ENCODE measurements around the gene SRSF2.
A peak's percentile ranks its signal among the peaks of the same experiment; 100 is the strongest.
"Not testable (repeated sequence)": the region's sequence is repeated elsewhere in the genome, so short reads cannot be mapped to it uniquely, and the experiment has no call there.

The SRSF2 gene, protein sequence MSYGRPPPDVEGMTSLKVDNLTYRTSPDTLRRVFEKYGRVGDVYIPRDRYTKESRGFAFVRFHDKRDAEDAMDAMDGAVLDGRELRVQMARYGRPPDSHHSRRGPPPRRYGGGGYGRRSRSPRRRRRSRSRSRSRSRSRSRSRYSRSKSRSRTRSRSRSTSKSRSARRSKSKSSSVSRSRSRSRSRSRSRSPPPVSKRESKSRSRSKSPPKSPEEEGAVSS
- 622 reads per million, percentile 98 among the genes with 10 or more reads in this experiment for total RNA-seq

- DNase-seq = peak; percentile 97
Measured at GRCh38 chr17:76737082-76737675, at the start of gene SRSF2. SRSF2 (minus strand) TSS chr17:76737331; CDS start chr17:76737160, 171 bp downstream.

GRCh38 chr17:76784926-76785325 lies 47.8 kb upstream of the SRSF2 start:
- DNase-seq = no peak

- no peak for DNase-seq
Measured at GRCh38 chr17:76783146-76783545, 46.0 kb upstream of the SRSF2 start.

DNA sequence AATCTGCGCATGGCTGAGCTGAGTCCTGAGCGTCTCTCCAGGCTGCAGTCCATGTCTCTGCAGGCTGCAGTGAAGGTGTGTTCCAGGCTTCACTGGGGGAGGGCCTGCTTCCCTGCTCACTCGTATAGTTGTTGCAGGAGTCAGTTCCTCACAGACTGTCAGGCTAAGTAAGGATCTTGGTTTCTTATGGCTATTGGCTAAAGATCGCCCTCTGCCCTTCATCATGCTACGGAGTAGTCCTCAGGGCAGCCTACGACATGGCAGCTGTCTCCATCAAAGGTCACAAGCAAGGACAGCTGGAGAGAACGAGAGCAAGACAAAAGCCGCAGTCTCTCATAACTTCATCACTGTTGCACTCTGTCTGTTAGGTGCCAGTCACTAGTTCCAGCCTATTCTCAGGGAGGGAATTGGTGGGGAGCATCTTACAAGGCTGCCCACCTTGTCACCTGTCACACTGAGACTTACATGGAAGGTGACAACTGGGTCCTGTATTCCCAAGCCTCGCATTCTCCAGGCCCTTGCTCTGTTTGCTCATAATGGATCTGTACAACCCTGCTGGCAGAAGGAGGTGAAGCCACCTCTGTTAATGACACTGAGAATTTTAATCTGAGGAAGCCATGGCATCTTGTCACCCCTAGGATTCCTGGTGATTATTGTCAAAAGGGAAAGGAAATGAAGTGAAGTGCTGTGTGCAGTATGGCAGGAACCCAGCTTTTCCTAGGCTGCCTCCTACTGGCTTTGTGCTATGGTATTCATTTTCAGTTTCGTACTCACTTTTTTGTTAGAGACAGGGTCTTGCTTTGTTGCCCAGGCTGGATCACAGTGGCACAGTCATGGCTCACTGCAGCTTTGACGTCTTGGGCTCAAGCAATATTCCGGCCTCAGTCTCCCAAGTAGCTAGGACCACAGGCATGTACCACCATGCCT lies 44.2 kb upstream of the SRSF2 start:
- DNase-seq = no peak

- no peak for DNase-seq
Measured at GRCh38 chr17:76775021-76775600, 38.0 kb upstream of the SRSF2 start.

DNA sequence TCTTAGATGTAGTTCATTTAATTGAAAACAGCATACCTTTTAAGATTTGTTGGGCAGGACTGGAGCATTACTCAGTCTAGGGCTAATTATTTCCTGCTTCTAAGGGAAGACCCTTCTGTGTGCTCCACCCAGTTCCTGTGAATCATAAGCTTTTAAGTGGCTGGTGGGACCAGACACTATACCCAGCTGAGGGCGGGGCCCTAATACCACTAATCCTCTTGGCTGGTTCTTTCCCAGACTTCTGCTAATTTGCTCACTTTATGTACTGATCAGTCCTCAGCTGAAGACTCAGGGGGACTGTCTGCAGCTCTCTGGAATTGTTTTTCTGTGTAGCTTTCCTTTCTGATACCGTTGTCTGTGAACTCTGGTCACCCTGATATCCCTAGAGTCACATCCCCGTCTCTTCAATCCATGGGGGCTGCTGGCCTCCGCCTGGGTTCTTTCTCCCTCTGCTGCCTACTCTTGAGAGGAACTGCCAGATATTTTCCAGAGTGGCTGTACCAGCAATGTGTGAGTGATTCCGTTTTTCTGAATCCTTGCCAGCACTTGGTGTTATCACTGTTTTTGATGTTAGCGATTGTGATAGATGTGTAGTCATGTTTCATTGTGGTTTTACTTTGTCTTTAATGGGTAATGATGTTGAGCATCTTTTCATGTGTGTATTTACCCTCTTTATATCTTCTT lies 35.9 kb upstream of the SRSF2 start:
- DNase-seq = peak; percentile 67

DNA sequence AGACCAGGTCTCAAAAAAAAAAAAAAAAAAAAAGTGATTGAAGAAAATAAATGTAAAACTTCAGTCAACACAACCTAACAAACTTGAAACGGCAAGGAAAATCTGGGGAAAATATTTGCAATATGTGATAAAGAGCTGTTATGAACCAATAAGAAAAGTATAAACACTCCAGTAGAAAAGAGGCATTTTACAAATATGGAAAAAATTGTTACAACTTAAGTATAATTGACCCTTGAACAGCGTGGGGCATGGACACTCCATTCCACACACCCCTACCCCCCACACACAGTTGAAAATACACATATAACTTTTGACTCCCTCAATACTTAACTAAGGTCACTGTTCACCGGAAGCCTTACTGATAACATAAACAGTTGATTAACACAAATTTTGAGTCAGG lies 21.4 kb upstream of the SRSF2 start:
- no peak for DNase-seq

DNA sequence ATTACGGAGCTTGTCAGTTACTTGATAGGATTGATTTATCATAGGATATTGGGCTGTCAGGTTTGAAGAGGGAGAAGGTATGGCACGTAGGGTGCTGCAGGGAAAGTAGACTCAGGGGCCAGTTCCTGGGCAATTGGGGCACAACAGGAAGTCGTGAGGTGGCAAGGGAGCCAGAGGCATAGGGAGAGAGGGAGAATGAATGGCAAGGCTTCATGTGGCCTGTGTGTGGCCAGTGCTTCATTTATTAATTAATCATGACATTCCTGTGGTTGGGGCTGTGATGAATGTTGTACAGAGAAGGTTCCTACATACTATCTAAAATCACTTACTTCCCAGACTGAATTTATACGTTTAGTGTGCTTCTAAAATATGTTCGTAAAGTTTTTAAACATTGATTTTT lies 20.1 kb upstream of the SRSF2 start:
- no peak for DNase-seq

DNA sequence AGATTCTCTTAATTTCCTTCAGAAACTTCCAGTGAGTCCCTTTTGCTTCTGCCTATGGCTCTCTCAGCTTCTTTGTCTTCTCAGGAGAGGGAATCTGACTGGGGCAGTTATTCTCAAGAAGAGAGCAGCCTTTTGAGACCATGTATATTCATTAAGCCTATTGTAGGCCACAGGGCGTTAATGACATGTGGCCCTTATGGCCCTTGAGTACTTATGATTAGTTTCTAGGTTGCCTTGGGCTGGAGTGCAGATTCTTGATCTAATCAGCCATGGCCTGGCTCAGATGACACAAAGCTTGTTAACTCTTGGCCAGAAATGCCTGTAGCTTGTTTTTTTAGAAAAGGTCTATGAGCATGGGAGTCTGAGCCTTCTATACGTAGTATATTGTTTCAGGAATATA lies 18.2 kb upstream of the SRSF2 start:
- no peak for DNase-seq

- DNase-seq = peak; percentile 28
Measured at GRCh38 chr17:76753061-76753961, 16.2 kb upstream of the SRSF2 start.

- peak; percentile 29 for DNase-seq
Measured at GRCh38 chr17:76752006-76752405, 14.9 kb upstream of the SRSF2 start.

- DNase-seq = no peak
Measured at GRCh38 chr17:76751416-76751993, 14.4 kb upstream of the SRSF2 start.

DNA sequence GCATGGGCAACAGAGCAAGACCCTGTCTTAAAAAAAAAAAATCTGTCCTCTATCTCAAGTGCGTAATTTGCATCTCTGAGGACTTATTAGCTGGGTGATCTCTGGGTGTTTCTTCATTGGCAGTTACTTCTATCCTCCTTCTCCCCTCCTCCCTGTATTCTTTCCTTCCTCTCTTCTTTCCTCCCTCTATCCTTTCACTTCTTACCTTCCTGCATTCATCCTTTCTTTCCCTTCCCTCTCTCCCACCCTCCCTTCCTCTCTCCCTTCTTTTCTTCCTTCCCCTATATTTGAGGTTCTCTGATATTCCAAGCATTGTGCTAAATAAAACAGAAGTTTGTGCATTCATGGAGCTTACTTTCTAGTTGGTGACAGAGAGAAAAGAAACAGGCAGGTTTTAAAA lies 11.5 kb upstream of the SRSF2 start:
- DNase-seq = no peak

DNA sequence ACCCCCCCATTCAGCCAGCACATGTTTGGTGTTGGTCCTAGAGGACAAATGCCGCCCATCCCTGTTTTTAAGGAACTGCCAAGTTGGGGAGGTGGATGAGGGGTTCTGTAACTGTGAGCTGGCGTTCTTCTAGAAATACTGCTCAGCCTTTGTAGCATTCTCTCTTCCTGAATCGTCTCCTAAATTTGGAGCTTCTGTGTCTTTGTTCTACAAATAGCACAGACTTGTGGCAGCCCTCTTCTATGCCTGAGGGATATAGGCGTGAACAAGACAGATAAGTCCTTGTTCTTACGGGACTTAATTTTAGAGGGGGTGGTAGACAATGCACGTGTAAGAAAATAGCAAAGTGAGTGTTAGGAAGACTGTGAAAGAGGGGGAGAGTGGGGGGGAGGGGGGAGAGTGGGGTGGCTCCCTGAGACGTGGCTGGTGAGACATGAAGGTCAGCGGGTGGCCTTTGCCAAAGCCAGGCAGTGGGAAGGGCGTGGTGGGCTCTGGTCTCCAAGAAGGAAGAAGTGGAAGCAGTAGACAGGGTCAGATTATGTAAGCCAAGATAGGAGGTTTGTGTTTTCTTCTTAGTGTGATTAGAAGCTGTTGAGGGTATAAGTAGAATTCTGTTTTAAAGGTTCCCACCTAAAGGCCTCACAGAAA lies 10.7 kb upstream of the SRSF2 start:
- DNase-seq = no peak

DNA sequence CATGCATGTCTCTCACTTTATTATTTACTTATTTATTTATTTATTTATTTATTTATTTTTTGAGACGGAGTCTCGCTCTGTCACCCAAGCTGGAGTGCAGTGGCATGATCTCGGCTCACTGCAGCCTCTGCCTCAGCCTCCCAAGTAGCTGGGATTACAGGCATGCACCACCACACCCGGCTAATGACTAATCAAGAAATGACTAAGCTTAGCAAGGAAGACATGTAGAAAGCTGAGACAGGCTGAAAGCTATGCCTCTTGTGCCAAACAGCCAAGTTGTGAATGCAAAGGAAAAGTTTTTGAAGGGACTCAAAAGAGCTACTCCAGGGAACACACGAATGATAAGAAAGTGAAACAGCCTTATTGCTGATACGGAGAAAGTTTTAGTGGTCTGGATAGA lies 8.7 kb upstream of the SRSF2 start:
- not testable (repeated sequence) for DNase-seq

- no peak for DNase-seq
Measured at GRCh38 chr17:76744747-76745146, 7.6 kb upstream of the SRSF2 start.

DNA sequence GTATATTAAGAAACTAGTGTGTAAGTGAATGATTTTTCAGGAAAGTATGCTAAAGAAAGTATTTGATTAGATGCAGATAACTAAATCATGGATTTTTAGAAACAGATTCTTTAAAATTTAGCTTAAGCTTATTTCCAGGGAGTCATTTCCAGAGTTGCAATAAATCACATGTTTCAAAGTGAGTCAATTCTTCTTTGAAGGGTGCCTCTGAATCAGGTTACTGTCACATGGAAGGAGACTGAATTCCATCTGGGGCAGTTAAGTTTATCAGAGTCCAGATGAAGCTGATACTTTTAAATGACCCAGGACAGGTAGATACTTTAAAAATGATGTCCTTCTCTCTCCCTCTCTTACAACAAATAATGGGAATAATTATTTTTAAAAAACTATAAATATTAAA lies 5.8 kb upstream of the SRSF2 start:
- no peak for DNase-seq

DNA sequence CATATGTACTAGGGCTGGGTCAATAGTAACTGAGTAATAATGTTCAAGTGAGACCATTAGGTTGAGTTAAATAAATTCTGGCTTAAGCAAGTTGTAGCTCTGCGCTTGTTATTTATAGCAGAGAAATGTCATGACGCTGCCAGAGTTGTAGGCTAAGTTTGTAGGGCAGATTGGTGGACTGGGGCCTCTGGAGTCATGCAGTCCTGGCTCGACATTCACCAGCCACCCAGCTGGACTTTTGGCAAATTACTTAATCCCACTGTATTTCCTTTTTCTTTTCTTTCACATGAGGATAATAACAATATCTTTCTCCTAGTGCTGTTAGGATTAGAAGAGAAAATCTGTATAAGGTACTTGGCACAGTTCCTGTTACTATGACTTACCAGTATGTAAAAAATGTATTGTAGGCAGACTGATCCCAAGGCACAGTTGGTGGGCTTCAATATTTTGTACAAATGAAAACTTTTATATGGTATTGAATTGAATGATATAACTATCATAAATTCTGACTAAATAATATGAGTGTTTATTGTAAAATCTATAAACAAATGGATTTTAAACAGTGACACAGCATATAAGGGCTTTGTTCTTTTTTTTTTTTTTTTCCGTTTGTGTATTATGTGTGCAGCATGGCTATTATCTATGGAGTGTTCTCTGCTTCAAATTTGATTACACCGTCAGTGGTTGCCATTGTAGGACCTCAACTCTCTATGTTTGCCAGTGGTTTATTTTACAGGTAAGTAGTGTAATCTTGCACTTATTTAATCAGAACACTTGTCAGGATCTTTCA lies 3.4 kb upstream of the SRSF2 start:
- no peak for DNase-seq

DNA sequence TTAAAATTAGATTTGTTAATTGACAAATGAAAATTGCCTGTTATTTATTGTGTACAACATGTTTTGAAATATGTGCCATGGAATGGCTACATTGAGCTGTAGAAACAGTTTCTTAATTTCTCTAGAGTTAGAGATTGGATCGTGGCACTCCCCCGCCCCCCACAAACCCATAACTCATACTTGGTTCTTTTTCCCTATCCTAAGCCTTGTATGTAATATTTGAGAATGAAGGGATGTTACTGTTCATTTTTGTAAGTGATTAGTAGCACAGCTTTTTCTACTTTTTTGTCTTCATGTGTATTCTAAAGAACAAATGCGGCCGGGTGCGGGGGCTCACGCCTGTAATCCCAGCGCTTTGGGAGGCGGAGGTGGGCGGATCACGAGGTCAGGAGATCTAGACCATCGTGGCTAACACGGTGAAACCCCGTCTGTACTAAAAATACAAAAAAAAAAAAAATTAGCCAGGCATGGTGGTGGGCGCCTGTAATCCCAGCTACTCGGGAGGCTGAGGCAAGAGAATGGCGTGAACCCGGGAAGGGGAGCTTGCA lies 2.5 kb upstream of the SRSF2 start:
- not testable (repeated sequence) for DNase-seq

DNA sequence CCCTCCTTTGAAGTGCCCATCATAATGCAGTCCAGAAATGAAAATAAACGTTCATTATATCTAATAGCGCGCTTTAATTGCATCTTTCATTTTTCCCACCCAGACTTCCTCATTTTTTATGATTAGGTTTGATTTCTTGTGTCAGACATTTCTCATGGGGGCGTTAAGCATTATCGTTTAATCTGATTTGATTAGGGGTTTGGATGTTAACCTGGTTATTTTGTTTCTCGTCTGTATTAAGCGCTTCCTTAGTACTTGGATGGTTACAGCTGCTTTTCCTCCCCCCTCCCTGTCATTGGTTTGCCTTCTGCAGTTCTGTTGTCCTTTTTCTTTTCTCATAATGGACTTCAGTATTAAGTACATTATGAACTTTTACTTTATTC lies 1.3 kb upstream of the SRSF2 start:
- DNase-seq = no peak
